ENCODE data around the gene MPL. TPM values are rescaled to one million over a fixed set of nuclear protein-coding genes. Genes with fewer than 3 reads are reported as not detected.

Gene MPL
- total and polyA plus RNA-seq, 2 of the 8 experiments (the other 6 are each of a cell fraction or from before 2014, with no cell fraction given) = 0.08 TPM; not detected in 1

DNA sequence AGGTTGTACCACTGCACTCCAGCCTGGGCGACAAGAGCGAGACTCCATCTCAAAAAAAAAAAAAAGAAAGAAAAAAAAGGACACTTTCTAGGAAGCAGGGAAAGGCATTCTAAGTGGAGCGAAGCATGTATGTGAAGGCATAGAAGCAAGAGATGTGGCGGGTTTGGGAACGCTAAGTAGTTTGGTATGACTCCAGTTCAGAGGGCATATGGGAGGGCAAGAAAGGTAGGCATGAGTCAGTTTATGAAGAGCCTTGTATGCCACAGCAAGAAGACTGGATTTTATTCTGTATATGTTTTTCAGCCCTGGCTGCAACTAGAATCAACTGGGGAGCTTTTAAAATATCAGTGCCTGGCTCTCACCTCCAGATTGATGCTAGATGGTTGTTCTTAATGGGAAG is 34.6 kb downstream of the MPL start:
- FAIRE-seq (no peak), DNase-seq (ENCODE audit: low read depth in 1 of 2, low spot score in 2 of 2) (no peak)
- Histone ChIP-seq H3K4me3 (ENCODE audit: extremely low read depth in 1 of 4, insufficient read depth in 2 of 4, low read depth in 3 of 4, low read length in 4 of 4) (no peak overlapping the region), H4K20me1 (replicated peaks in 1 of 2; ENCODE audit: control insufficient read depth in 1 of 2, insufficient read depth in 2 of 2, low read length in 2 of 2) (peaks cover 0 to 3% of the 10 kb centered on the region in 2 experiments), H3K14ac (ENCODE audit: insufficient read length) (no peak overlapping the region), H4K91ac (replicated peaks; ENCODE audit: insufficient read length, low read length) (no peak overlapping the region), H3K79me2 (ENCODE audit: control insufficient read depth in 1 of 2, insufficient read depth in 2 of 2, low read length in 2 of 2) (no peaks in the 10 kb centered on the region), H3K9me3 (ENCODE audit: insufficient read depth in 2 of 2, low read depth in 1 of 2, low read length in 1 of 2) (no peaks in the 10 kb centered on the region), H3K56ac (replicated peaks; ENCODE audit: insufficient read length, low read depth, low read length) (no peak overlapping the region), H2AFZ (ENCODE audit: low read length) (no peak overlapping the region), H2AK5ac (ENCODE audit: low read depth, low read length) (no peak overlapping the region), H2BK15ac (ENCODE audit: low read length) (no peak overlapping the region), H3K27me3 (replicated peaks in 1 of 4; ENCODE audit: control insufficient read depth in 3 of 4, extremely low read depth in 1 of 4, insufficient read depth in 3 of 4, low read length in 3 of 4) (no peaks in the 10 kb centered on the region), H2BK20ac (ENCODE audit: low read length) (no peak overlapping the region), H2BK12ac (ENCODE audit: low read depth, low read length) (no peak overlapping the region), H3K36me3 (ENCODE audit: control insufficient read depth in 2 of 4, insufficient read depth in 4 of 4, low read length in 3 of 4) (no peaks in the 10 kb centered on the region), H2BK5ac (ENCODE audit: low read depth, low read length) (no peak overlapping the region), H3K4me1 (replicated peaks in 1 of 4; ENCODE audit: control insufficient read depth in 3 of 4, insufficient read depth in 4 of 4, low read length in 3 of 4) (peaks cover 0 to 8% (median 5%) of the 10 kb centered on the region in 4 experiments; a peak in 4 of 7 replicates), H3K23me2 (ENCODE audit: low read depth, low read length) (peaks cover 6% of the 10 kb centered on the region; the same call in 1 of the 2 replicates), H3K4ac (replicated peaks; ENCODE audit: insufficient read length, low read depth, low read length) (no peak overlapping the region), H3K9ac (replicated peaks in 1 of 4; ENCODE audit: extremely low read depth in 1 of 4, low read depth in 3 of 4, low read length in 3 of 4) (no peak overlapping the region), H4K5ac (ENCODE audit: insufficient read length, low read depth, low read length) (no peak overlapping the region), H3K27ac (ENCODE audit: low read depth, low read length) (no peak overlapping the region), H4K8ac (ENCODE audit: extremely low read depth, insufficient read depth, low read length) (no peak overlapping the region), H3K4me2 (ENCODE audit: insufficient read depth in 1 of 2, low read depth in 2 of 2, low read length in 2 of 2) (no peak overlapping the region), H3K79me1 (ENCODE audit: low read depth, low read length) (no peaks in the 10 kb centered on the region; the same call in 1 of the 2 replicates), H3K18ac (ENCODE audit: extremely low read depth, low read length) (no peak overlapping the region; the same call in 1 of the 2 replicates), H3K23ac (ENCODE audit: insufficient read length) (no peak overlapping the region), H2BK120ac (replicated peaks; ENCODE audit: low read depth, low read length) (no peak overlapping the region)
- ChIA-PET CTCF (ENCODE audit: partially characterized antibody) (interaction anchor here (1.2 to 1.9 kb wide), 2 partner anchors 28 to 87 kb away, joined by 4 to 6 read pairs; partner anchors contain the start of gene C1orf210), POLR2A (ENCODE audit: partially characterized antibody) (interaction anchor here (0.9 to 2.2 kb wide), 2 partner anchors 13 to 82 kb away, joined by 3 to 4 read pairs; partner anchors contain the start of genes CDC20 and HYI)
- WGBS, 2 experiments (ENCODE audit: extremely low coverage in 1 of 2, insufficient coverage in 1 of 2, insufficient read length in 1 of 2, insufficient replicate concordance in 2 of 2, low coverage in 1 of 2, low lambda C conversion rate in 2 of 2, missing lambda C conversion rate in 1 of 2) = 90% methylated on average over 5 of the region's 5 CpGs; no CpG with 5 or more reads in 1 of the 2 experiments
- TF ChIP-seq, protein P1, sequence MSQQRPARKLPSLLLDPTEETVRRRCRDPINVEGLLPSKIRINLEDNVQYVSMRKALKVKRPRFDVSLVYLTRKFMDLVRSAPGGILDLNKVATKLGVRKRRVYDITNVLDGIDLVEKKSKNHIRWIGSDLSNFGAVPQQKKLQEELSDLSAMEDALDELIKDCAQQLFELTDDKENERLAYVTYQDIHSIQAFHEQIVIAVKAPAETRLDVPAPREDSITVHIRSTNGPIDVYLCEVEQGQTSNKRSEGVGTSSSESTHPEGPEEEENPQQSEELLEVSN (IDR thresholded peaks at IDR 0.05) = no peak
- no peak for TF ChIP-seq CHD1 (IDR thresholded peaks at IDR 0.05; ENCODE audit: low read depth, low read length)
- TF ChIP-seq BRCA1 (IDR thresholded peaks at IDR 0.05; ENCODE audit: low read depth, low read length) = no peak
- no peak for TF ChIP-seq SP4 (IDR thresholded peaks at IDR 0.05; ENCODE audit: low read length)
- no peak for TF ChIP-seq POU5F1 (IDR thresholded peaks at IDR 0.05; ENCODE audit: low read depth, low read length)
- TF ChIP-seq CBX5 (IDR thresholded peaks at IDR 0.05; ENCODE audit: low read depth, low read length) = no peak
- TF ChIP-seq GABPA (IDR thresholded peaks at IDR 0.05; ENCODE audit: borderline replicate concordance, insufficient read depth, low read length) = no peak
- TF ChIP-seq SUZ12 (IDR thresholded peaks at IDR 0.05; ENCODE audit: low read length) = no peak
- TF ChIP-seq SRF (IDR thresholded peaks at IDR 0.05; ENCODE audit: low read depth, low read length) = no peak
- TF ChIP-seq FOSL1 (IDR thresholded peaks at IDR 0.05; ENCODE audit: insufficient read depth, low read depth, low read length) = no peak
- no peak for TF ChIP-seq ZNF274 (IDR thresholded peaks at IDR 0.05; ENCODE audit: borderline replicate concordance, extremely low read depth, low read length)
- no peak for TF ChIP-seq KDM4A (IDR thresholded peaks at IDR 0.05; ENCODE audit: low read depth, low read length, severe bottlenecking)
- TF ChIP-seq CREB1 (IDR thresholded peaks at IDR 0.05) = no peak
- TF ChIP-seq CBX8 (IDR thresholded peaks at IDR 0.05; ENCODE audit: borderline replicate concordance, low read depth, low read length) = no peak
